GM23338 (cell line): ENCODE results near the gene MVB12B. TPM values are rescaled to one million over a fixed set of nuclear protein-coding genes. Genes with fewer than 3 reads are reported as not detected.

Source experiments
- ATAC-seq: fragments of 200-7000 bp; cut with Tn5 transposase; 3 replicates; pipeline ENCODE4 v1.9.1; 2020
- DNase-seq: peaks from one replicate; pipeline ENCODE4 v3.0.0-alpha.2; 2015; ENCODE audit warnings: low spot score
- H2AFZ ChIP-seq: fragments of 200-600 bp; sonication (generic); 2 replicates; pipeline ENCODE4 v1.8.0; 2016; ENCODE audit warnings: antibody characterized with exemption, mild to moderate bottlenecking, moderate library complexity
- H3F3A ChIP-seq: fragments of 200-600 bp; sonication (generic); replicated peaks from 2 replicates; pipeline ENCODE4 v1.8.0; 2017; ENCODE audit warnings: antibody characterized with exemption, mixed run types, low read depth
- H3K27ac ChIP-seq: fragments of 200-600 bp; sonication (generic); 2 replicates; pipeline ENCODE4 v1.6.1; 2016; ENCODE audit warnings: low read depth
- H3K27me3 ChIP-seq: fragments of 200-600 bp; sonication (generic); 2 replicates; pipeline ENCODE4 v1.8.0; 2016; ENCODE audit warnings: mild to moderate bottlenecking, mixed run types, moderate library complexity; ENCODE audit not compliant: insufficient read depth
- H3K36me3 ChIP-seq: fragments of 200-600 bp; sonication (generic); 2 replicates; pipeline ENCODE4 v1.8.0; 2016; ENCODE audit warnings: mild to moderate bottlenecking; ENCODE audit not compliant: insufficient read depth
- H3K4me1 ChIP-seq: fragments of 200-600 bp; sonication (generic); 2 replicates; pipeline ENCODE4 v1.8.0; 2016; ENCODE audit warnings: mild to moderate bottlenecking, moderate library complexity; ENCODE audit not compliant: insufficient read depth
- H3K4me2 ChIP-seq: fragments of 200-600 bp; sonication (generic); 2 replicates; pipeline ENCODE4 v1.7.1; 2017; ENCODE audit warnings: mixed run types
- H3K4me3 ChIP-seq: fragments of 200-600 bp; sonication (generic); 2 replicates; pipeline ENCODE4 v1.6.1; 2016; ENCODE audit warnings: mixed run types
- H3K79me2 ChIP-seq: fragments of 200-600 bp; sonication (generic); replicated peaks from 2 replicates; pipeline ENCODE4 v1.8.0; 2017; ENCODE audit warnings: mild to moderate bottlenecking; ENCODE audit not compliant: insufficient read depth
- H3K9me2 ChIP-seq: fragments of 200-600 bp; sonication (generic); 2 replicates; pipeline ENCODE4 v1.8.0; 2017; ENCODE audit not compliant: insufficient read depth
- H4K20me1 ChIP-seq: fragments of 200-600 bp; sonication (generic); replicated peaks from 2 replicates; pipeline ENCODE4 v1.8.0; 2017; ENCODE audit warnings: mild to moderate bottlenecking; ENCODE audit not compliant: insufficient read depth
- H3K27ac Mint-ChIP-seq: 2 replicates; pipeline ENCODE4 v1.8.0; 2020; ENCODE audit warnings: inconsistent platforms, mild to moderate bottlenecking, moderate library complexity, mixed read lengths
- H3K27me3 Mint-ChIP-seq: 3 replicates; pipeline ENCODE4 v1.8.0; 2022; ENCODE audit warnings: low read depth, mild to moderate bottlenecking, moderate library complexity, mixed read lengths, inconsistent platforms; ENCODE audit not compliant: insufficient read depth, poor library complexity
- H3K36me3 Mint-ChIP-seq: 3 replicates; pipeline ENCODE4 v1.8.0; 2021; ENCODE audit warnings: low read depth, mild to moderate bottlenecking, inconsistent platforms, moderate library complexity, mixed read lengths
- H3K4me1 Mint-ChIP-seq: 3 replicates; pipeline ENCODE4 v1.8.0; 2020; ENCODE audit warnings: mild to moderate bottlenecking, inconsistent platforms, mixed read lengths
- H3K4me3 Mint-ChIP-seq: 3 replicates; pipeline ENCODE4 v1.8.0; 2021; ENCODE audit warnings: moderate library complexity, mild to moderate bottlenecking, inconsistent platforms, mixed read lengths
- H3K9me3 Mint-ChIP-seq: 3 replicates; pipeline ENCODE4 v1.8.0; 2020; ENCODE audit warnings: moderate library complexity, mild to moderate bottlenecking, inconsistent platforms, mixed read lengths
- ETS1 ChIP-seq: IDR thresholded peaks from 2 replicates; pipeline ENCODE4 v1.6.1; 2016; ENCODE audit warnings: antibody characterized with exemption
- EZH2phosphoT487 ChIP-seq: fragments of 200-600 bp; sonication (generic); IDR thresholded peaks from one replicate; pipeline ENCODE4 v1.8.1; 2018; ENCODE audit warnings: antibody characterized with exemption; ENCODE audit not compliant: unreplicated experiment
- ZNF331 ChIP-seq: fragments of 250-450 bp; sonication (Bioruptor Pico); IDR thresholded peaks from 2 replicates; pipeline ENCODE4 v1.5.0; 2020; ENCODE audit warnings: low read depth, mild to moderate bottlenecking, moderate library complexity
- polyA plus RNA-seq: library from polyadenylated mRNA; unstranded; fragments of >200 nt; fragmentation: Nextera tagmentation; extraction: Ambion mirVana; gene quantifications from 2 replicates; pipeline ENCODE4 v1.2.1, GENCODE V29; 2016
- total RNA-seq: library from RNA; depleted of rRNA; stranded (reverse); fragments of >200 nt; shearing (Covaris generic); gene quantifications from 2 replicates; pipeline ENCODE4 v1.2.3, GENCODE V29; 2014
- TF ChIP-seq, protein P1 (sequence below): fragments of 250-450 bp; sonication (Bioruptor Pico); IDR thresholded peaks from 2 replicates; pipeline ENCODE4 v1.5.0; 2020; ENCODE audit warnings: mild to moderate bottlenecking, moderate library complexity

Gene MVB12B
- total and polyA plus RNA-seq, 2 experiments from 2014 or later: 1.9 to 6.6 TPM

GRCh38 chr9:126371007-126371870, 44.6 kb downstream of the MVB12B start:
- no peak overlapping the region for H3K27ac Mint-ChIP-seq
- Histone ChIP-seq H3K27ac (no peak overlapping the region), H3K79me2 (no peaks in the 10 kb centered on the region), H3K9me2 (no peaks in the 10 kb centered on the region), H4K20me1 (no peaks in the 10 kb centered on the region), H3K27me3 (no peaks in the 10 kb centered on the region), H2AFZ (no peak overlapping the region), H3K4me1 (peaks cover 12% of the 10 kb centered on the region), H3K4me2 (no peak overlapping the region), H3K36me3 (no peaks in the 10 kb centered on the region), H3F3A (0 out of 2 replicates have a peak, but pooled peaks cover 3% of the 10 kb centered on the region), H3K4me3 (no peak overlapping the region)
- DNase-seq: peak; percentile 59
- peaks cover 40% of the 10 kb centered on the region for H3K4me1 Mint-ChIP-seq
- peaks cover 6% of the 10 kb centered on the region for H3K27me3 Mint-ChIP-seq
- no peak for TF ChIP-seq ETS1
- TF ChIP-seq EZH2phosphoT487: no peak
- no peak for TF ChIP-seq ZNF331 (CRISPR knock-in tag)
- TF ChIP-seq, protein P1, sequence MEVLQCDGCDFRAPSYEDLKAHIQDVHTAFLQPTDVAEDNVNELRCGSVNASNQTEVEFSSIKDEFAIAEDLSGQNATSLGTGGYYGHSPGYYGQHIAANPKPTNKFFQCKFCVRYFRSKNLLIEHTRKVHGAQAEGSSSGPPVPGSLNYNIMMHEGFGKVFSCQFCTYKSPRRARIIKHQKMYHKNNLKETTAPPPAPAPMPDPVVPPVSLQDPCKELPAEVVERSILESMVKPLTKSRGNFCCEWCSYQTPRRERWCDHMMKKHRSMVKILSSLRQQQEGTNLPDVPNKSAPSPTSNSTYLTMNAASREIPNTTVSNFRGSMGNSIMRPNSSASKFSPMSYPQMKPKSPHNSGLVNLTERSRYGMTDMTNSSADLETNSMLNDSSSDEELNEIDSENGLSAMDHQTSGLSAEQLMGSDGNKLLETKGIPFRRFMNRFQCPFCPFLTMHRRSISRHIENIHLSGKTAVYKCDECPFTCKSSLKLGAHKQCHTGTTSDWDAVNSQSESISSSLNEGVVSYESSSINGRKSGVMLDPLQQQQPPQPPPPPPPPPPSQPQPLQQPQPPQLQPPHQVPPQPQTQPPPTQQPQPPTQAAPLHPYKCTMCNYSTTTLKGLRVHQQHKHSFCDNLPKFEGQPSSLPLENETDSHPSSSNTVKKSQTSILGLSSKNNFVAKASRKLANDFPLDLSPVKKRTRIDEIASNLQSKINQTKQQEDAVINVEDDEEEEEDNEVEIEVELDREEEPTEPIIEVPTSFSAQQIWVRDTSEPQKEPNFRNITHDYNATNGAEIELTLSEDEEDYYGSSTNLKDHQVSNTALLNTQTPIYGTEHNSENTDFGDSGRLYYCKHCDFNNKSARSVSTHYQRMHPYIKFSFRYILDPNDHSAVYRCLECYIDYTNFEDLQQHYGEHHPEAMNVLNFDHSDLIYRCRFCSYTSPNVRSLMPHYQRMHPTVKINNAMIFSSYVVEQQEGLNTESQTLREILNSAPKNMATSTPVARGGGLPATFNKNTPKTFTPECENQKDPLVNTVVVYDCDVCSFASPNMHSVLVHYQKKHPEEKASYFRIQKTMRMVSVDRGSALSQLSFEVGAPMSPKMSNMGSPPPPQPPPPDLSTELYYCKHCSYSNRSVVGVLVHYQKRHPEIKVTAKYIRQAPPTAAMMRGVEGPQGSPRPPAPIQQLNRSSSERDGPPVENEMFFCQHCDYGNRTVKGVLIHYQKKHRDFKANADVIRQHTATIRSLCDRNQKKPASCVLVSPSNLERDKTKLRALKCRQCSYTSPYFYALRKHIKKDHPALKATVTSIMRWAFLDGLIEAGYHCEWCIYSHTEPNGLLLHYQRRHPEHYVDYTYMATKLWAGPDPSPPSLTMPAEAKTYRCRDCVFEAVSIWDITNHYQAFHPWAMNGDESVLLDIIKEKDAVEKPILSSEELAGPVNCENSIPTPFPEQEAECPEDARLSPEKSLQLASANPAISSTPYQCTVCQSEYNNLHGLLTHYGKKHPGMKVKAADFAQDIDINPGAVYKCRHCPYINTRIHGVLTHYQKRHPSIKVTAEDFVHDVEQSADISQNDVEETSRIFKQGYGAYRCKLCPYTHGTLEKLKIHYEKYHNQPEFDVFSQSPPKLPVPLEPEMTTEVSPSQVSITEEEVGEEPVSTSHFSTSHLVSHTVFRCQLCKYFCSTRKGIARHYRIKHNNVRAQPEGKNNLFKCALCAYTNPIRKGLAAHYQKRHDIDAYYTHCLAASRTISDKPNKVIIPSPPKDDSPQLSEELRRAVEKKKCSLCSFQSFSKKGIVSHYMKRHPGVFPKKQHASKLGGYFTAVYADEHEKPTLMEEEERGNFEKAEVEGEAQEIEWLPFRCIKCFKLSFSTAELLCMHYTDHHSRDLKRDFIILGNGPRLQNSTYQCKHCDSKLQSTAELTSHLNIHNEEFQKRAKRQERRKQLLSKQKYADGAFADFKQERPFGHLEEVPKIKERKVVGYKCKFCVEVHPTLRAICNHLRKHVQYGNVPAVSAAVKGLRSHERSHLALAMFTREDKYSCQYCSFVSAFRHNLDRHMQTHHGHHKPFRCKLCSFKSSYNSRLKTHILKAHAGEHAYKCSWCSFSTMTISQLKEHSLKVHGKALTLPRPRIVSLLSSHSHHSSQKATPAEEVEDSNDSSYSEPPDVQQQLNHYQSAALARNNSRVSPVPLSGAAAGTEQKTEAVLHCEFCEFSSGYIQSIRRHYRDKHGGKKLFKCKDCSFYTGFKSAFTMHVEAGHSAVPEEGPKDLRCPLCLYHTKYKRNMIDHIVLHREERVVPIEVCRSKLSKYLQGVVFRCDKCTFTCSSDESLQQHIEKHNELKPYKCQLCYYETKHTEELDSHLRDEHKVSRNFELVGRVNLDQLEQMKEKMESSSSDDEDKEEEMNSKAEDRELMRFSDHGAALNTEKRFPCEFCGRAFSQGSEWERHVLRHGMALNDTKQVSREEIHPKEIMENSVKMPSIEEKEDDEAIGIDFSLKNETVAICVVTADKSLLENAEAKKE (CRISPR knock-in tag): no peak
- peak; percentile 56 for ATAC-seq
- no peaks in the 10 kb centered on the region for H3K9me3 Mint-ChIP-seq
- no peaks in the 10 kb centered on the region for H3K36me3 Mint-ChIP-seq
- H3K4me3 Mint-ChIP-seq: no peak overlapping the region
